Spinal cord (tissue), 10 donors: Measurements from ENCODE around the gene ATP6V0D1. TPM values are rescaled to one million over a fixed set of nuclear protein-coding genes. Genes with fewer than 3 reads are reported as not detected.
"Not testable (repeated sequence)": the region's sequence is repeated elsewhere in the genome, so short reads cannot be mapped to it uniquely, and the experiment has no call there.

Experiments
- DNase-seq, 6 donors: peaks; one replicate each; pipeline versions ENCODE4 v3.0.0 to v3.0.0-alpha.2; 2013 to 2015; ENCODE audit warnings: low spot score in 6 of 6, low read depth in 4 of 6
- H3K27ac ChIP-seq: one replicate; pipeline ENCODE4 v1.5.1; 2013; ENCODE audit warnings: low read depth, low read length, control low read depth
- H3K27me3 ChIP-seq: one replicate; pipeline ENCODE4 v1.6.1; 2013; ENCODE audit warnings: low read length; ENCODE audit not compliant: control insufficient read depth, insufficient read depth
- H3K36me3 ChIP-seq: one replicate; pipeline ENCODE4 v1.6.1; 2013; ENCODE audit warnings: low read length; ENCODE audit not compliant: control insufficient read depth, insufficient read depth
- H3K4me1 ChIP-seq: one replicate; pipeline ENCODE4 v1.6.1; 2013; ENCODE audit warnings: low read length; ENCODE audit not compliant: control insufficient read depth, insufficient read depth
- H3K4me3 ChIP-seq: one replicate; pipeline ENCODE4 v1.5.1; 2013; ENCODE audit warnings: low read depth, low read length, control low read depth
- H3K9me3 ChIP-seq: one replicate; pipeline ENCODE4 v1.6.1; 2013; ENCODE audit warnings: low read length; ENCODE audit not compliant: control insufficient read depth, insufficient read depth
- WGBS: methylation state at CpG from one replicate; pipeline ENCODE4 v1.1.5; 2013; ENCODE audit warnings: missing lambda C conversion rate; ENCODE audit not compliant: insufficient coverage; 5-methylcytosine and 5-hydroxymethylcytosine counted together
- polyA plus RNA-seq, 2 donors: library from polyadenylated mRNA; unstranded; fragments of 120-200 nt; gene quantifications; one replicate each; pipeline ENCODE4 v1.2.1, GENCODE V29; 2013; ENCODE audit not compliant: insufficient read length in 2 of 2
- total RNA-seq, 2 donors: library from RNA; depleted of rRNA in 1 of 2; stranded (reverse); fragments of 120-200 nt in 1 of 2; fragments of >200 nt in 1 of 2; gene quantifications; one replicate each; pipeline versions ENCODE4 v1.2.3 to v1.2.4, GENCODE V29; 2013 to 2014
- donor health status: healthy.

ATP6V0D1 gene
- total and polyA plus RNA-seq, 4 donors: 97.3 to 177 (median 144) TPM

GRCh38 chr16:67506468-67506867 lies 25.5 kb upstream of the ATP6V0D1 start:
- Histone ChIP-seq H3K36me3 (peaks cover 2% of the 10 kb centered on the region), H3K27ac (no peak overlapping the region), H3K9me3 (no peaks in the 10 kb centered on the region), H3K4me3 (no peak overlapping the region), H3K27me3 (no peaks in the 10 kb centered on the region), H3K4me1 (no peaks in the 10 kb centered on the region)
- no peak for DNase-seq
- 63% methylated on average over 4 of the region's 8 CpGs for WGBS

GRCh38 chr16:67504031-67505021 lies 23.4 kb upstream of the ATP6V0D1 start:
- peaks cover 2% of the 10 kb centered on the region for H3K36me3 ChIP-seq
- 70% methylated on average over 3 of the region's 9 CpGs for WGBS
- no peaks in the 10 kb centered on the region for H3K27me3 ChIP-seq
- H3K4me3 ChIP-seq: no peak overlapping the region
- no peaks in the 10 kb centered on the region for H3K9me3 ChIP-seq
- no peak overlapping the region for H3K27ac ChIP-seq
- peak in 1 of 6 donors; percentile 88 for DNase-seq
- no peaks in the 10 kb centered on the region for H3K4me1 ChIP-seq

GRCh38 chr16:67499106-67499505 lies 18.1 kb upstream of the ATP6V0D1 start:
- Histone ChIP-seq H3K4me1 (peaks cover 4% of the 10 kb centered on the region), H3K9me3 (no peaks in the 10 kb centered on the region), H3K36me3 (peaks cover 9% of the 10 kb centered on the region), H3K4me3 (no peak overlapping the region), H3K27me3 (no peaks in the 10 kb centered on the region), H3K27ac (no peak overlapping the region)
- peak in 1 of 6 donors; percentile 17 for DNase-seq
- 83% methylated on average over 2 of the region's 4 CpGs for WGBS

- H3K36me3 ChIP-seq: peaks cover 16% of the 10 kb centered on the region
- no peak overlapping the region for H3K27ac ChIP-seq
- H3K4me3 ChIP-seq: no peak overlapping the region
- no peaks in the 10 kb centered on the region for H3K9me3 ChIP-seq
- WGBS: 92% methylated on average over 3 of the region's 8 CpGs
- no peaks in the 10 kb centered on the region for H3K4me1 ChIP-seq
- no peak for DNase-seq
- no peaks in the 10 kb centered on the region for H3K27me3 ChIP-seq
Measured at GRCh38 chr16:67490335-67491096, 9.6 kb upstream of the ATP6V0D1 start.

- 60% methylated on average over 2 of the region's 4 CpGs for WGBS
- no peak overlapping the region for H3K4me3 ChIP-seq
- no peak for DNase-seq
- H3K4me1 ChIP-seq: no peaks in the 10 kb centered on the region
- H3K36me3 ChIP-seq: peaks cover 24% of the 10 kb centered on the region
- H3K27me3 ChIP-seq: no peaks in the 10 kb centered on the region
- H3K9me3 ChIP-seq: no peaks in the 10 kb centered on the region
- peak overlapping the region; percentile 15 for H3K27ac ChIP-seq
Measured at GRCh38 chr16:67489401-67490083, 8.6 kb upstream of the ATP6V0D1 start.

GRCh38 chr16:67487561-67487960 lies 6.6 kb upstream of the ATP6V0D1 start:
- not testable (repeated sequence) for H3K27me3 ChIP-seq, H3K4me1 ChIP-seq, H3K4me3 ChIP-seq, H3K27ac ChIP-seq, H3K9me3 ChIP-seq, DNase-seq
- WGBS: 90% methylated on average over 2 of the region's 4 CpGs
- H3K36me3 ChIP-seq: peaks cover 38% of the 10 kb centered on the region

GRCh38 chr16:67486805-67487204 lies 5.8 kb upstream of the ATP6V0D1 start:
- H3K4me1 ChIP-seq: peaks cover 14% of the 10 kb centered on the region
- 72% methylated on average over 2 of the region's 3 CpGs for WGBS
- H3K27ac ChIP-seq: no peak overlapping the region
- no peaks in the 10 kb centered on the region for H3K27me3 ChIP-seq
- no peaks in the 10 kb centered on the region for H3K9me3 ChIP-seq
- no peak overlapping the region for H3K4me3 ChIP-seq
- peaks cover 31% of the 10 kb centered on the region for H3K36me3 ChIP-seq
- no peak for DNase-seq

- Histone ChIP-seq H3K4me1 (peaks cover 36% of the 10 kb centered on the region), H3K4me3 (no peak overlapping the region), H3K36me3 (peaks cover 31% of the 10 kb centered on the region), H3K27ac (no peak overlapping the region), H3K27me3 (no peaks in the 10 kb centered on the region), H3K9me3 (no peaks in the 10 kb centered on the region)
- 92% methylated on average over 11 of the region's 12 CpGs for WGBS
- DNase-seq: no peak
Measured at GRCh38 chr16:67483731-67484525, 3.0 kb upstream of the ATP6V0D1 start.

- no peak for DNase-seq
- Histone ChIP-seq H3K4me3 (no peak within 1 kb of the TSS), H3K36me3 (peaks cover 31% of the 10 kb centered on the region), H3K27me3 (no peaks in the 10 kb centered on the region), H3K4me1 (peaks cover 38% of the 10 kb centered on the region), H3K9me3 (no peaks in the 10 kb centered on the region), H3K27ac (no peak within 1 kb of the TSS)
- 97% methylated on average over 6 of the region's 6 CpGs for WGBS
Measured at GRCh38 chr16:67483150-67483549, 2.2 kb upstream of the ATP6V0D1 start, which contains the start of gene AGRP. TSS of gene AGRP (minus strand) at chr16:67483547. CDS start at chr16:67483398, 149 bp downstream.
